Right lobe of liver (tissue), 4 donors: Measurements from ENCODE around the gene GPNMB.

Experiments used
- CTCF ChIP-seq, 4 donors: fragments of 200-600 bp in 3 of 4; fragments of 450-650 bp in 1 of 4; IDR thresholded peaks; one replicate each; pipeline versions ENCODE4 v1.5.1 to v1.8.0; 2016 to 2022; ENCODE audit warnings: antibody characterized with exemption in 4 of 4, mild to moderate bottlenecking in 2 of 4
- POLR2A ChIP-seq: fragments of 450-650 bp; IDR thresholded peaks from one replicate; pipeline ENCODE4 v1.6.1; 2017; ENCODE audit warnings: antibody characterized with exemption, mild to moderate bottlenecking
- donor health status: DM: no; HTN: no; CAD: no.
- donor health status: DM: no; HTN: no; CAD: no.
- donor health status: DM: no; HTN: yes; CAD: no.

DNA sequence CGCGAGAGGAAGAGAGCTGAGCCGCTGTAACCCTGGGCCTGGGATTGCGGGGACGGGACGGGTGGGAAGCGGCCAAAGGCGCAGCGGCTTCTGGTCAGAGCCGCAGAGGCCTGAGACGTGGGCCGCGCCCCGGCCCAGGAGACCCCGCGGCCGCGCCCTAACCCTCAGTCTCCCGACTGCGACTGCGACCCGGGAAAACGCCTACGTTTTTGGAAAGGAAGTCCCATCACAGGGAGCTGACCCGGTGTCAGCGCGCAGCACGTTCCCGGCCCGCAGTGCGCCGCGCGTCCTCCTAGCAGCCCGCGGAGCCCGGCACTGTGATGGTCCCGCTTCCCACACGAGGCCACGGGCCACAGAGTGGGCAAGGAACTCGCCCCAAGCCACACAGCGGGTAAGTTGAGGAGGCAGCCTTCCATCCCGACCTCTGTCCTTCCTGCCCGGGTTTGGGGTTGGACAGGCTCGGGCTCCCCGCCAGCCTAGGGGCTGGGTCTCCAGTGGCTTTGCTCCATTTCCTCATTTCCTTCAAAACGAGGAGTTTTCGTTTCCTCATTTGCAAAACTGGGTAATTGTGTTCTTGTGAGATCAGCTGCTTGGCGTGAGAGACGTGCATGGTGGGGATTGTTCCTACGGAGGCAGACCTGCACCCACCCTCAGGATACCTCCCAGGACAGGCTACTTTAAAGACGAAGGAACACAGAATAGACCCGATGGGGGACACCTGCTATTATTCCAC lies 1.2 kb downstream of the GPNMB start:
- no peak for TF ChIP-seq CTCF (IDR thresholded peaks at IDR 0.05)
- TF ChIP-seq POLR2A: no peak
